Ectodermal cell (in vitro differentiated cells): Measurements from ENCODE around the gene PBX2.

Source experiments
- H3K27ac ChIP-seq: 2 replicates; pipeline ENCODE4 v1.7.0; 2013; ENCODE audit warnings: mild to moderate bottlenecking, low read depth, low read length; ENCODE audit not compliant: insufficient read depth, poor library complexity, severe bottlenecking
- H3K27me3 ChIP-seq: 2 replicates; pipeline ENCODE4 v1.7.0; 2013; ENCODE audit warnings: mild to moderate bottlenecking, low read length; ENCODE audit not compliant: insufficient read depth, control insufficient read depth, poor library complexity, severe bottlenecking
- H3K36me3 ChIP-seq: one replicate; pipeline ENCODE4 v1.7.0; 2013; ENCODE audit warnings: low read length; ENCODE audit not compliant: control insufficient read depth, insufficient read depth
- H3K4me1 ChIP-seq: one replicate; pipeline ENCODE4 v1.7.0; 2013; ENCODE audit warnings: low read length; ENCODE audit not compliant: control insufficient read depth, insufficient read depth
- H3K4me3 ChIP-seq: 2 replicates; pipeline ENCODE4 v1.7.0; 2013; ENCODE audit warnings: low read depth, low read length, control low read depth; ENCODE audit not compliant: insufficient read depth
- H3K9me3 ChIP-seq: 2 replicates; pipeline ENCODE4 v1.7.0; 2013; ENCODE audit warnings: mild to moderate bottlenecking, low read length, moderate library complexity; ENCODE audit not compliant: control insufficient read depth
- WGBS, 2 experiments: methylation state at CpG; one replicate each; pipeline ENCODE4 v1.1.7; 2013; ENCODE audit warnings: missing lambda C conversion rate in 2 of 2; 5-methylcytosine and 5-hydroxymethylcytosine counted together

The PBX2 gene

DNA sequence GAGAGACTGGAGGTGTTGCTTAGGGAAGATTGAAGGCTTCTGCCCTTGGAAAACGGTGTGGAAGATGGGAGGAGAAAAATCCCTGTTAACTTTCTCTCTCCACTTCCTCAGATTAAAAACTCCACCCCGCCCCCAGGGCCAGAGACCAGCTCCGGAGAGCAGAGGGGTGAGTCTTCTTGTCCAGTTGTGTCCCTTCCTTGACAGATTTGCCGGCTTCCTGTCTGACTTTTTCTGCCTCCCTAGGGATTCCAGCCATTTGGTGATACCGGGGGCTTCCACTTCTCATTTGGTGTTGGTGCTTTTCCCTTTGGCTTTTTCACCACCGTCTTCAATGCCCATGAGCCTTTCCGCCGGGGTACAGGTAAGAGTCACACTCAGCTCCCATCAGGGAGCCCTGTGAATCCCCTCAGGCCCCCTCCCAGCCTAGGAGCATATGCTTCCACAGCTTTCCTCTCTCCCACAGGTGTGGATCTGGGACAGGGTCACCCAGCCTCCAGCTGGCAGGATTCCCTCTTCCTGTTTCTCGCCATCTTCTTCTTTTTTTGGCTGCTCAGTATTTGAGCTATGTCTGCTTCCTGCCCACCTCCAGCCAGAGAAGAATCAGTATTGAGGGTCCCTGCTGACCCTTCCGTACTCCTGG is 10.1 kb downstream of the PBX2 start:
- H3K36me3 ChIP-seq: peaks cover 15% of the 10 kb centered on the region
- H3K27ac ChIP-seq: no peak overlapping the region
- H3K9me3 ChIP-seq: no peaks in the 10 kb centered on the region
- 96 to 97% methylated on average over 9 to 10 of the region's 10 CpGs for WGBS, 2 experiments
- no peaks in the 10 kb centered on the region for H3K27me3 ChIP-seq
- H3K4me3 ChIP-seq: peak overlapping the region; percentile 98
- H3K4me1 ChIP-seq: peaks cover 14% of the 10 kb centered on the region

DNA sequence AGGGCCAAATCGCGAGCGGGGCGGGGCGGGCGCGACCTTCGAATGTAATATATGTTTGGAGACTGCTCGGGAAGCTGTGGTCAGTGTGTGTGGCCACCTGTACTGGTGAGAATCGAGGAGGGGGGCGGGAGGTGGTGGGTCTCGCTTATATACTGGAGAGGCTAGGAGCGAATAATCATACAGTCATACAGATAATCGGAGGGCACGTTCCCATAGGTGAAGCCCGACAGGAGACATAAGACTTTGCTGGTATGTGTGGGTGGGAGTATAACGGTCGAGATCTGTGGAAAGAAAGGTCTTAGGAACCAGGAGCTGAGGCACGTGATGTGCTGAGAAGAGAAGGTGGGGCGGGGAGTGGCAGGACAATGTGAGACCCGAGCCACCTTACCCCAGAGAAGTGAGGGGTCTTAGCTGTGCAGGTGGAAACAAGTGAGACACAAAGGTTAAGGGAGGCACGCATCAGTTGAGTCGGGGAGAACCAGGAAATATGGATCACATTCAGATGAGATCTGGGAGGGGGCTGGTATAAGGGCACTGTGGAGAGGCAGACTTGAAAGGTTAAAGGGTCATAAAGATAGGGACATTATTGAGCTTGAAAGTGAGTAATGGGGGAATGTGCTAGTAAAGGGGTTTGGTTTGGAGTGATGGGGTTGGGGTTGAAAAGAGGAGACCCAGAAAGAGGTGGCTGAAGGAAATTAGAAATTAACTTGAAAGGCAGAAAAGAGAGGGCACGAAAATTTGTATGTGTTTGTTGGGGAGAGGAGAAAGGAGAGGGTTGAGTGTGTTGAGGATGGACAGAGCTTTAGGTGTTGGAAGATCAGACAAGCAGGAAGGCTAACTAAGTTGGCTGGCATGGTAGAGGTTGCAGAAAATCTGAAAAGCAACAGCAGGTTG is 11.2 kb downstream of the PBX2 start:
- Histone ChIP-seq H3K4me1 (peaks cover 19% of the 10 kb centered on the region), H3K27me3 (no peaks in the 10 kb centered on the region), H3K27ac (peak overlapping the region; percentile 99), H3K4me3 (peak overlapping the region; percentile 98), H3K9me3 (no peaks in the 10 kb centered on the region), H3K36me3 (peaks cover 13% of the 10 kb centered on the region)
- WGBS, 2 experiments: 5 to 6% methylated on average over 23 to 24 of the region's 24 CpGs

DNA sequence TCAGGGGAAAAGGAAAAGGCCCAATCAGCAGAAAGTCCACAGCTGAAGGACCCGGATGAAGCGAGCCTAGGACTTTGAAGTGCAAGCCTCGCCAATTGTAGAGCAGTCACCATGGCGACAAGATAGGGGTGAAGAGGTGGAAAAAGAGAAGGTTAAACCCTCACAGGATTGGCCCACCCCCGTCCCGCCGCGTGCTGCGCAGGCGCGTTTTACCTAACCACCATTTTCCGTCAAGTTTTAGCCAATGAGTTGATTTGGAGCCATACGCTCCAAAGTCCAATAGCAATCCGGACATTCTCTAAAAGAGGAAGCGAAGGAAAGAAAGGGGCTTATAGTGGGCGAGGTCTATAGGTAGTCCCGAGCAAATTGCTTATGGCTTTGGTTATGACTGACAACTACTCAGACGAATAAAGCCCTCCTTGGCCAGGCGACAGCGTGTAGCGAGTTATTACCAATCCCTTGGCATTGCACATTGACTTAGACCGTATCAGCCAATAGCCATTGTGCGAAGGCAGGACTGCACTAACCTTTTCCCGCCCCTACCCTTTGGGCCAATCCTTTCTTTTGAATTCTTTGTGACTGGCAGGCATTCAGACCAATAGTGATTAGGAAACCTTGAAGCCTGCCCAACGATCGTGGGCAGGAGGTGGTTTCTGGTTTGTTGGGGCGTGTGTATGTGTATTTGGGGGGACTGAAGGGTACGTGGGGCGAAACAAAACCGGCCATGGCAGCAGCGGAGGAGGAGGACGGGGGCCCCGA is 12.0 kb downstream of the PBX2 start, which contains the start of gene RNF5:
Gene RNF5 (plus strand): TSS at position 618 of the 759 bp plus-strand sequence. CDS start 107 bp downstream, at position 725.
- 0% methylated on average over 33 of the region's 33 CpGs for WGBS, 2 experiments
- no peaks in the 10 kb centered on the region for H3K27me3 ChIP-seq
- peak within 1 kb of the TSS; percentile 98 for H3K4me3 ChIP-seq
- no peaks in the 10 kb centered on the region for H3K9me3 ChIP-seq
- H3K27ac ChIP-seq: peak within 1 kb of the TSS; percentile 99
- peaks cover 23% of the 10 kb centered on the region for H3K4me1 ChIP-seq
- H3K36me3 ChIP-seq: peaks cover 8% of the 10 kb centered on the region

GRCh38 chr6:32177183-32177787 is 12.7 kb downstream of the PBX2 start:
- peak overlapping the region; percentile 99 for H3K27ac ChIP-seq
- peak overlapping the region; percentile 98 for H3K4me3 ChIP-seq
- WGBS, 2 experiments: 0 to 1% methylated on average over 20 of the region's 20 CpGs
- no peaks in the 10 kb centered on the region for H3K9me3 ChIP-seq
- peaks cover 4% of the 10 kb centered on the region for H3K36me3 ChIP-seq
- no peaks in the 10 kb centered on the region for H3K27me3 ChIP-seq
- H3K4me1 ChIP-seq: peaks cover 25% of the 10 kb centered on the region

GRCh38 chr6:32176476-32177182 is 13.4 kb downstream of the PBX2 start:
- no peaks in the 10 kb centered on the region for H3K27me3 ChIP-seq
- no peaks in the 10 kb centered on the region for H3K9me3 ChIP-seq
- H3K4me3 ChIP-seq: peak overlapping the region; percentile 98
- peak overlapping the region; percentile 99 for H3K27ac ChIP-seq
- H3K36me3 ChIP-seq: peaks cover under 1% of the 10 kb centered on the region
- H3K4me1 ChIP-seq: peaks cover 25% of the 10 kb centered on the region
- 20 to 25% methylated on average over 5 of the region's 5 CpGs for WGBS, 2 experiments

DNA sequence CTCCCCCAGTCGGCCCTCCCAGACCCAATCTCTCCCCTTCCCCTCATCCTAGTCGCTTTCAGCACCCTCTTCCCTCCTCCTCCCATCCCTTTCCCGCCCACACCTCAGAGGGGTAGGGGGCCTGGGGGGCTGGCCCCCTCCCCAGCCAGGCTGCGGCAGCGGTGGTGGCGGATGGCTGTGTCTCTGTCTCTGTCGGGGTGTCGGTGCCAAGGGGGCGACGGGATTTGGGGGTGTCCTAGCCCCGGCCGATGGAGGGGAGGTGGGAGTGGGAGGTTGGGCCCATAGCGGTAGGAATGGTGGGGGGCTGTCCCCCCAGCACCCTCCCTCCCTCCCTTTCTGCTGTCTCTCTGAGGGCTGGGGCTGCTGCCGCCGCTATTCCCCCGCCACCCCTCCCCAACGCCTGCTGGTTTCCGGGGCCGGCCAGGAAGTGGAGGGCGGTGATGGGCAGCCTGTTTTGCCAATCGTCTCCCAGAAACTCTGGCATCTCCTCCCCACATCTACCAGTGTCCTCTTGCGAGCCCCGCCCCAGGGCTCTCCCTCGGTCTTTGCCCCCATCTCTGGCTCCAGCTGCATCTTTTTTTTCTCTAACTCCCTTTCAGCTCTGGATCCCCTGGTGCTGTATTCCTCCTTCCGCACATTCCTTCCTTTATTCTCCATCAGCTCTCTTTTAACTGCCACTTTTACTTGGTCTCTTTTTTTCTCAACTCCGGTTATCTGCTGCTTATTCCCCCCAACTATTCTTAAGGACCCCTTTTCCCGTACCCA is 14.1 kb downstream of the PBX2 start, which contains the start of gene AGPAT1:
Gene AGPAT1 (minus strand): TSS at position 374 of the 765 bp plus-strand sequence. CDS start 4,588 bp downstream, outside the sequence.
- H3K9me3 ChIP-seq: no peaks in the 10 kb centered on the region
- peak within 1 kb of the TSS; percentile 99 for H3K27ac ChIP-seq
- H3K4me3 ChIP-seq: peak within 1 kb of the TSS; percentile 98
- peaks cover 25% of the 10 kb centered on the region for H3K4me1 ChIP-seq
- peaks cover 6% of the 10 kb centered on the region for H3K36me3 ChIP-seq
- 1 to 2% methylated on average over 26 to 27 of the region's 27 CpGs for WGBS, 2 experiments
- H3K27me3 ChIP-seq: no peaks in the 10 kb centered on the region

- H3K36me3 ChIP-seq: peaks cover 12% of the 10 kb centered on the region
- 0 to 3% methylated on average over 2 of the region's 2 CpGs for WGBS, 2 experiments
- H3K27me3 ChIP-seq: no peaks in the 10 kb centered on the region
- no peaks in the 10 kb centered on the region for H3K9me3 ChIP-seq
- peak overlapping the region; percentile 98 for H3K4me3 ChIP-seq
- no peak overlapping the region for H3K27ac ChIP-seq
- peaks cover 25% of the 10 kb centered on the region for H3K4me1 ChIP-seq
Measured at GRCh38 chr6:32175322-32175710, 14.7 kb downstream of the PBX2 start.

DNA sequence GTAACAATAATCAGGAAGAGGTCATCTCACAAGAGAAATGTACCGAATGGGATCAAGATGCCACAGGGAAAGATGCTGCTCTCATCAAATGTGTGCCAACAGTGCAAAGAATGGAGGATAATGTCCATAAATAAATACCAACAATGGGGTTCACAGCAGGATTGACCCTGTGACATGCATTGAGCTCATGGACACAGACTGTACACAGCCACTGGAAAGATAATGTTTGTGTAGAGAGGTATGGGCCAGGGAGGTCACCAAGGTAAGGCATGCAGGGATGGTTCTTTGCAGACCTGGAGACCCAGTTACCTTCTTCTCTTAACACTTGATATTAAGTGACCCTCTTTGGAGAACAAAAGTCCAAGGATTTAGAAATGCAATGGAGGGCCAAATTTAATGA is 15.6 kb downstream of the PBX2 start:
- H3K27me3 ChIP-seq: no peaks in the 10 kb centered on the region
- H3K4me3 ChIP-seq: peak overlapping the region; percentile 98
- H3K9me3 ChIP-seq: no peaks in the 10 kb centered on the region
- WGBS, 2 experiments: 95% methylated on average over 1 of the region's 1 CpG
- peaks cover 19% of the 10 kb centered on the region for H3K36me3 ChIP-seq
- no peak overlapping the region for H3K27ac ChIP-seq
- H3K4me1 ChIP-seq: peaks cover 21% of the 10 kb centered on the region
